ENCODE data around the gene PAPSS2. TPM values are rescaled to one million over a fixed set of nuclear protein-coding genes. Genes with fewer than 3 reads are reported as not detected.

The PAPSS2 gene
- total RNA-seq, 1 experiment from 2014 or later = 24.5 TPM

DNA sequence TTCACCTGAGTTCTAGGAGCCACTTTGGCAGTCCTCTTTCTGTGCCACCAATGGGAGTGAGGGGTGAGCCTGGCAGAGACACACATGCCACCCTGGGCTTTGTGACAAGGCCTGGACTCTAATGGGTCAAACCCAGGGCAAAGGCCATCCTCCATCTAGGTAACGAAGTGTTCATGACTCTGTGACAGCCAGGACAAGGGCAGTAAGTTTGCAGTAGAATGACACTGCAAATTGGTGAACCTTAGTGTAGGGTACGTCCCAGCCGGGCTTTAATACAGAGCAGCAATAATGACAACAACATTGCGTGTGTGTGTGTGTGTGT lies 43.3 kb downstream of the PAPSS2 start:
- no peak overlapping the region for H2AFZ ChIP-seq (ENCODE audit: low read length)
- no peaks in the 10 kb centered on the region for H3K27me3 ChIP-seq (ENCODE audit: insufficient read depth, low read length)
- TF ChIP-seq, protein P1, sequence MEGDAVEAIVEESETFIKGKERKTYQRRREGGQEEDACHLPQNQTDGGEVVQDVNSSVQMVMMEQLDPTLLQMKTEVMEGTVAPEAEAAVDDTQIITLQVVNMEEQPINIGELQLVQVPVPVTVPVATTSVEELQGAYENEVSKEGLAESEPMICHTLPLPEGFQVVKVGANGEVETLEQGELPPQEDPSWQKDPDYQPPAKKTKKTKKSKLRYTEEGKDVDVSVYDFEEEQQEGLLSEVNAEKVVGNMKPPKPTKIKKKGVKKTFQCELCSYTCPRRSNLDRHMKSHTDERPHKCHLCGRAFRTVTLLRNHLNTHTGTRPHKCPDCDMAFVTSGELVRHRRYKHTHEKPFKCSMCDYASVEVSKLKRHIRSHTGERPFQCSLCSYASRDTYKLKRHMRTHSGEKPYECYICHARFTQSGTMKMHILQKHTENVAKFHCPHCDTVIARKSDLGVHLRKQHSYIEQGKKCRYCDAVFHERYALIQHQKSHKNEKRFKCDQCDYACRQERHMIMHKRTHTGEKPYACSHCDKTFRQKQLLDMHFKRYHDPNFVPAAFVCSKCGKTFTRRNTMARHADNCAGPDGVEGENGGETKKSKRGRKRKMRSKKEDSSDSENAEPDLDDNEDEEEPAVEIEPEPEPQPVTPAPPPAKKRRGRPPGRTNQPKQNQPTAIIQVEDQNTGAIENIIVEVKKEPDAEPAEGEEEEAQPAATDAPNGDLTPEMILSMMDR (conservative IDR thresholded peaks at IDR 0.05) = no peak
- H3K4me1 Mint-ChIP-seq = peaks cover 3 to 4% of the 10 kb centered on the region in 2 experiments; a peak in 3 of 4 replicates
- H3K27me3 Mint-ChIP-seq (ENCODE audit: low read depth) = no peaks in the 10 kb centered on the region
- no peak overlapping the region for H2BK12ac ChIP-seq (ENCODE audit: insufficient read length, low read depth, low read length)
- H3K27ac Mint-ChIP-seq = peak overlapping the region in 1 of 3 experiments; percentile 74; a peak in 2 of 7 replicates
- no peaks in the 10 kb centered on the region for H3K79me1 ChIP-seq (ENCODE audit: insufficient read depth, low read depth, low read length, poor library complexity, severe bottlenecking)
- no peaks in the 10 kb centered on the region for H3K79me2 ChIP-seq (ENCODE audit: insufficient read depth, low read length)
- no peak overlapping the region for H2BK5ac ChIP-seq (ENCODE audit: insufficient read length, low read length)
- H3K9me3 Mint-ChIP-seq = no peaks in the 10 kb centered on the region
- H3K36me3 Mint-ChIP-seq (ENCODE audit: insufficient read depth in 1 of 3, low read depth in 3 of 3) = no peaks in the 10 kb centered on the region
- H2BK20ac ChIP-seq (ENCODE audit: low read depth, low read length, poor library complexity, severe bottlenecking) = no peak overlapping the region
- DNase-seq = no peak
- no peak overlapping the region for H3K56ac ChIP-seq (ENCODE audit: insufficient read length, low read depth, low read length)
- no peak overlapping the region for H4K5ac ChIP-seq (ENCODE audit: insufficient read length, low read depth, low read length)
- no peak overlapping the region for H3T11ph ChIP-seq (ENCODE audit: low read length)
- H3K18ac ChIP-seq (ENCODE audit: insufficient read length, low read depth, low read length) = no peak overlapping the region
- no peaks in the 10 kb centered on the region for H3K9me3 ChIP-seq (ENCODE audit: control insufficient read depth, low read depth, low read length)
- no peak overlapping the region for H3K14ac ChIP-seq (ENCODE audit: insufficient read depth, low read length)
- no peaks in the 10 kb centered on the region for H4K20me1 ChIP-seq (ENCODE audit: control insufficient read depth, insufficient read depth, insufficient read length)
- H2BK120ac ChIP-seq (ENCODE audit: low read depth, low read length, poor library complexity, severe bottlenecking) = no peak overlapping the region
- H3K27ac ChIP-seq (ENCODE audit: insufficient read length, low read depth, low read length) = no peak overlapping the region
- H3K4me3 Mint-ChIP-seq = no peak overlapping the region
- no peak overlapping the region for H3K4ac ChIP-seq (ENCODE audit: low read depth, low read length)
- no peaks in the 10 kb centered on the region for H3K23me2 ChIP-seq (ENCODE audit: insufficient read length, low read depth, low read length, poor library complexity, severe bottlenecking)
- no peak overlapping the region for H3K9ac ChIP-seq (ENCODE audit: extremely low read depth, insufficient read length, low read length)
- no peaks in the 10 kb centered on the region for H3K4me1 ChIP-seq (ENCODE audit: insufficient read depth, low read length)
- H2AK5ac ChIP-seq (ENCODE audit: insufficient read length, low read length) = no peak overlapping the region
- H3K23ac ChIP-seq (ENCODE audit: insufficient read length, low read depth, low read length) = no peak overlapping the region
- H4K91ac ChIP-seq (ENCODE audit: insufficient read length, low read depth, low read length) = no peak overlapping the region
- no CpG with 5 or more reads among the region's 4 CpGs for WGBS (ENCODE audit: extremely low coverage, insufficient read length, low lambda C conversion rate)
- H3K4me2 ChIP-seq (ENCODE audit: insufficient read depth, insufficient read length, low read length) = no peak overlapping the region
- no peak overlapping the region for H4K8ac ChIP-seq (replicated peaks; ENCODE audit: insufficient read length, low read depth, low read length)
- no peak overlapping the region for H2BK15ac ChIP-seq (ENCODE audit: low read depth, low read length)

All from H9 (cell line).